ENCODE results near the gene FUT3. TPM values are rescaled to one million over a fixed set of nuclear protein-coding genes. Genes with fewer than 3 reads are reported as not detected.

FUT3 gene
- total and polyA plus RNA-seq, 9 of the 15 experiments (the other 6 are each of a cell fraction or from before 2014, with no cell fraction given): 0.09 TPM; not detected in 8

GRCh38 chr19:5804516-5805461 is 46.5 kb downstream of the FUT3 start, which contains the start of gene NRTN:
TSS of gene NRTN (plus strand) at chr19:5805067. CDS start at chr19:5824166, 19,099 bp downstream.
- Histone ChIP-seq H4K20me1 (replicated peaks; ENCODE audit: control insufficient read depth, insufficient read depth, low read length) (no peaks in the 10 kb centered on the region), H3K79me2 (ENCODE audit: control insufficient read depth, insufficient read depth, low read length) (no peaks in the 10 kb centered on the region), H3K9ac (ENCODE audit: insufficient read depth in 1 of 2, low read depth in 2 of 2, low read length in 2 of 2) (peak within 1 kb of the TSS; percentile 13 to 83; a peak in 3 of 4 replicates), H3K36me3 (ENCODE audit: control insufficient read depth, insufficient read depth, low read length) (no peaks in the 10 kb centered on the region), H3K4me1 (replicated peaks in 1 of 2; ENCODE audit: control insufficient read depth in 2 of 2, insufficient read depth in 2 of 2, low read length in 2 of 2) (peaks cover 25 to 68% of the 10 kb centered on the region in 2 experiments), H3K4me3 (peak within 1 kb of the TSS; percentile 33), H3K27ac (ENCODE audit: extremely low read depth, low read depth, low read length) (no peak within 1 kb of the TSS), H3K27me3 (ENCODE audit: control insufficient read depth in 2 of 2, insufficient read depth in 2 of 2, low read length in 2 of 2) (no peaks in the 10 kb centered on the region), H3K4me2 (ENCODE audit: insufficient read depth, low read length) (peak within 1 kb of the TSS; percentile 45), H3K9me1 (ENCODE audit: control insufficient read depth, insufficient read depth, low read length) (no peaks in the 10 kb centered on the region), H2AFZ (ENCODE audit: low read depth, low read length) (peak within 1 kb of the TSS; percentile 81), H3K9me3 (replicated peaks; ENCODE audit: control insufficient read depth, insufficient read depth, low read depth, low read length) (no peaks in the 10 kb centered on the region)
- BruUV-seq (replicated peaks): no TSS peak
- ChIA-PET POLR2A (interaction anchor here (0.6 to 1.6 kb wide), 11 partner anchors 9 to 113 kb away, joined by 3 to 8 read pairs (median 3); partner anchors contain the start of genes CATSPERD, DUS3L, LONP1 and NDUFA11), CTCF (ENCODE audit: low intra/inter-chr PET ratio) (interaction anchor here (0.6 to 4.2 kb wide), 6 partner anchors 18 to 217 kb away, joined by 3 to 48 read pairs (median 12); no protein-coding TSS in a partner anchor)
- 0% methylated on average over 20 of the region's 107 CpGs for WGBS (ENCODE audit: insufficient coverage, low coverage, missing lambda C conversion rate)
- in situ Hi-C loops (cut with MboI) (loop anchor here (5.0 kb wide), 2 partner anchors 88 to 218 kb away; no protein-coding TSS in a partner anchor), intact Hi-C loops (cut with micrococcal nuclease) (loop anchor here (1.0 to 10.0 kb wide), 4 partner anchors 18 to 218 kb away; no protein-coding TSS in a partner anchor)
- TF ChIP-seq E2F6 (IDR thresholded peaks at IDR 0.05; ENCODE audit: borderline replicate concordance in 1 of 2, extremely low read depth in 1 of 2, insufficient read depth in 1 of 2, insufficient read length in 1 of 2, low read depth in 1 of 2, low read length in 1 of 2, poor library complexity in 1 of 2, severe bottlenecking in 1 of 2) (peak in 1 of 2 experiments; percentile 83), CXXC5 (CRISPR knock-in tag; IDR thresholded peaks at IDR 0.05) (0 out of 2 replicates have a peak, but pooled peaks have one; percentile 2), POLR2G (IDR thresholded peaks at IDR 0.05; ENCODE audit: low read depth, low read length) (0 out of 2 replicates have a peak, but pooled peaks have one; percentile 37), PHF8 (IDR thresholded peaks at IDR 0.05; ENCODE audit: borderline replicate concordance, low read length) (peak; percentile 35; the same call in 1 of the 2 replicates), SREBF1 (IDR thresholded peaks at IDR 0.05; ENCODE audit: borderline replicate concordance, low read depth, low read length) (no peak), VEZF1 (CRISPR knock-in tag; IDR thresholded peaks at IDR 0.05) (peak; percentile 60), FOXP4 (CRISPR knock-in tag; IDR thresholded peaks at IDR 0.05; ENCODE audit: borderline replicate concordance) (no peak), GABPB1 (CRISPR knock-in tag; IDR thresholded peaks at IDR 0.05) (peak; percentile 3), CHD4 (IDR thresholded peaks at IDR 0.05; ENCODE audit: insufficient read depth, insufficient replicate concordance, low read depth, low read length, poor library complexity, severe bottlenecking) (peak; percentile 23), SMAD3 (CRISPR knock-in tag; conservative IDR thresholded peaks at IDR 0.05) (no peak), ZNF507 (tag; conservative IDR thresholded peaks at IDR 0.05) (no peak)
- FAIRE-seq: no peak
- ATAC-seq: peak; percentile 62
- DNase-seq (ENCODE audit: extremely low read depth in 1 of 4, low spot score in 3 of 4): peak; percentile 72 to 91 (median 86)

All from K562 (cell line).